NCI-H2107 (cell line): ENCODE results near the gene ZNF334.

Source experiments
- DNase-seq: peaks from one replicate; lab custom pipeline; 2025; lab: John Stamatoyannopoulos, UW

The ZNF334 gene

DNA sequence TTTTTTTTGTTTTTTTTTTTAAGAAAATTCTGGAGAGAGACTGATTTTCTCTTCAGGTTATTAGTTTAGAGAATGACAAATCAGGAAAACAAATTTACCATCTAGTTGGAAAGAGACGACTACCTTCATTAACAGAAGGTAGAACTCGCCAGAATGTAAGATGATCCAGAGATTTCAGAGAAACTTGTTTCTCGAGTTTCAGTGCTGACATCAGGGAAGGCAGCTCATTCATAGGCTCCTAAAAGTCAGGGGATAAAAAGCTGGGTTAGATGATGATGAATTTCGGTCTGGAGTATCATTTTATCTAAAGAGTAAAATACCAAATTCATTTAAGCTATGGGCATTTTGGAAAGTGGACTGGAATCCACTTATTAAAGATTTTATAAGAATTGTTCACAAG is 27.9 kb downstream of the ZNF334 start:
- no peak for DNase-seq

- no peak for DNase-seq
Observed at GRCh38 chr20:46484954-46485353, 28.4 kb downstream of the ZNF334 start.

DNA sequence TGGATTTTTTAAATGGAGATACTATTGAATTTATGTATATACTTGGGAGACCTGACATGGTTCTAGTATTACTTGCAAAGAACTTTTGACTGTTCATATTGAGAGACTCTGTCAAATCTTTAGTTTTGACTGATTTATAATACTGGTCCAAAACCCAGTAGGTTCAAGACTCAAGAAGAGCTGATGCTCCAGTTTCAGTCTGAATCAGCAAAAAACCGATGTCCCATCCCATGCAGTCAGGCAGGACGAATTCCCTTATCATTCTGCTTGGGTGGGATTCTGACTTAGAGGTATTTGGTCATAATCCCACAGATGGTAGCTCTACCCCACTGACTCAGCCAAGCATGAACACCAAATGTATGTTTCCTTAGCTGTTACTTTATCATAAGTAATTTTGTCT is 29.5 kb downstream of the ZNF334 start:
- no peak for DNase-seq

- no peak for DNase-seq
Observed at GRCh38 chr20:46482864-46483263, 30.5 kb downstream of the ZNF334 start.

- no peak for DNase-seq
Observed at GRCh38 chr20:46477640-46478039, 35.7 kb downstream of the ZNF334 start.

- DNase-seq = no peak
Observed at GRCh38 chr20:46477225-46477624, 36.1 kb downstream of the ZNF334 start.

GRCh38 chr20:46468508-46468907 is 44.9 kb downstream of the ZNF334 start:
- no peak for DNase-seq

DNA sequence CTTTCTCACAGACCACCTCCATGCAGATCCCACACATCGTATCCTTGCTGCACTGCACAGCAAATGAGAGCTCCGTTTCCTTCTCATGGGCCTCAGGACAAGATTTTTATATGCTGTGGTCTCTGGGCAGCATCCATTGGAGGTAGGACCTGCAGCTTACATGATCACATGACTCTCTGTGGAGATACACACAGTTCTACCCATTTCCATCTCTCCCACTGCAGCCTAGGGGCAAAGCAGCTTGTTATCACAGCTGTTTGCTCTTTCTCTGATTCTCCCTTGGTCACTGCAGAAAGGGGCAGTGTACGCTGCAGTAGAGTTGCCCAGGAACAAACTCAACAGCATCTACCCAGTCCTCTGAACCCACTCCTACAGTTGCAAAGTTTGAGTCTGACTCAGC is 48.9 kb downstream of the ZNF334 start:
- DNase-seq = no peak

DNA sequence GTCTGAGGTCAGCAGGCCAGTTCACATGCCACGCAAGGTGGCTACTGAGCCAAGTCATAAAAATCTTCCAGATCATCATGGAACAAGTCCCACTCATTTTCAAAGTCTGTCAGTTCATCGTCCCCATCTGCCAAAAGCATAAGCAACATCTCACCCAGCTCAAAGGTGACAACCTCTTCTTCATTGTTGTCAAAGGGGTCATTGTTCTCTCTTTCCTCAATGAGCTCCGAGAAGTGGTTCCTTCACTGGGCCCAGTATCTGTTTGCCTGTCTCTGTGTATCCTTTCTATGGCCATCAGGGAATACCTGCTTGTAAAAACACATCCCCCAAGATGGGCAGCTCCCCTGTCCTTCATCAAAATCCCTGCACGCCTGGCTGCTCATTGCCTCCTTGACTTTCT is 49.5 kb downstream of the ZNF334 start:
- DNase-seq = no peak

GRCh38 chr20:46461808-46462207 is 51.6 kb downstream of the ZNF334 start:
- DNase-seq = no peak

DNA sequence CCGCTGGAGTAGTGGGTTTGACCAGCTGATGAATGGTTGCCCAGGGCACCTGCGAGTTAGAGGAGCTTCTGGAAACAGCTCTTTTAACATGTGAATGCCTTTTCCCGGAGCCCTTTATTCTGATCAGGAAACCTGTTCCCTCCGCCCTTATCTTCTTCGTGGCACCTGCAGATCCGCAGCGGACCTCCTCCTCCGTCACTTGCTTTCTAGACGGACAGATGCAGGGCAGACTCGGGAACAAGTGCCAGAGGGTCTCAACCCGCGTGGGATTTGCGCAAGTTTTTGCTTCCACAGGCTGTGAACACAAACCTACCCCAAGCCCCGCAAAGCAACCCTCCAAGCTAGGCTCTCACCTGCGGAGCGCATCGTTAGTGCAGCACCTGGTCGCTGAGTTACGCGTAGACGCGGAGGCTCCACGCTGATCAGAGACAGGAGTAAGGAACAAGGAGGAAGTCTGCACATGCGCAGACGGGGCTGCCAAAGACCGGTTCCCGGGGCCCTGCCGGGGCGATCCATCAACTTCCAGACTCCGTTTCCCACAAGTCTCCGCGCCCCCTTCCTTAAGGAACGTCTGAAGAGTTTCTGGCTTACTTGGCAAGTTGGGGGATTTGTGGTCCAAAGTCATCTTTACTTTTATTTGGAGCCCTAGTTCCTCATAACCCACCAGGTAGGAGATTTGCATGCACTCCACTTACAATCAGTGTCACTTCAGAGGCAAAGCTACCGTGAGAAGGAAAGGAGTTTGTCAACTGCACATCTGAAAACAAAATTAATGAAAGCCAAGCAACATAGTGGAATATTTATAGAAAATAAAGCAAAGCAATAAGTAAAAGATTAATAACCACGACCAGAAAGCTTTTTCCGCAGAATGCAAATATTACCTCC is 54.3 kb downstream of the ZNF334 start:
- no peak for DNase-seq

DNA sequence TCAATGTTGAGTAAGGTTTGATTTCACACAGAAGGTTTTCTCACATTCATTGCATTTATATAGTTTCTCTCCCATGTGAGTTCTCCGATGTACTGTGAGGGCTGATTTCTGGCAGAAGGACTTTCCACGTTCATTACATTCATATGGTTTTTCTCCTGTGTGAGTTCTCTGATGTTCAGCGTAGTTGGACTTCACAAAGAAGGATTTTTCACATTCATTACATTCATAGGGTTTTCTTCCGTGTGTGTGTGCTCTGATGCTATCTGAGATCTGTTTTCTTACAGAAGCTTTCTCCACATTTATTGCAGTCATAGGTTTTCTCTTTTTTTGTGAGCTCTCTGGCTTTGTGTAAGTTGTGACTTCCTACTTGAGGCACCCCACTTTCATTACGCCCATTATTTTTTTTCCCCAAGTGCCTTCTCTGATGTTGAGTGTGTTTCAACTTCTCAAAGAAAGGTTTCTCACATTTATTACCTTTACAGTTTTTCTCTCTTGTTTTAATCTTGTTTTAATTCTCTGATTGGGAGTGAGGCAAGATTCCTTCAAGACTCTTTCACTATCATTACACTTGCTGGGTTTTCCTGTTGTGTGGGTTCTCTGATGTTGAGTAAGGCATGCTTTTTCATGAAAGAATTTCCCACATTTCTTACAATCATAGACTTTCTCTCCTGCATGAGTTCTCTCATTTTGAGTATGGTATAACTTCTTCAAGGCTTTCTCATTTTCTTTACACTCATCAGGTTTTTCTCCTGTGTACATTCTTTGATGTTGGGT is 56.9 kb downstream of the ZNF334 start:
- DNase-seq = no peak

- DNase-seq = no peak
Observed at GRCh38 chr20:46455729-46456128, 57.6 kb downstream of the ZNF334 start.
